ENCODE results near the gene DOCK6. TPM values are rescaled to one million over a fixed set of nuclear protein-coding genes. Genes with fewer than 3 reads are reported as not detected.
A peak's percentile ranks its signal among the peaks of the same experiment; 100 is the strongest.

The DOCK6 gene
- total and polyA plus RNA-seq, 2 donors = 3.9 to 20.8 TPM

- Histone ChIP-seq H3K27ac (ENCODE audit: low read depth in 1 of 2, low read length in 1 of 2) (no peak overlapping the region), H3K36me3 (ENCODE audit: control insufficient read depth in 2 of 2, insufficient read depth in 2 of 2, low read length in 1 of 2) (no peaks in the 10 kb centered on the region), H3K27me3 (ENCODE audit: control insufficient read depth in 2 of 2, insufficient read depth in 1 of 2, low read length in 1 of 2) (peaks cover 0 to 5% of the 10 kb centered on the region in 2 donors), H3K9me3 (ENCODE audit: control insufficient read depth in 2 of 2, insufficient read depth in 1 of 2, low read length in 1 of 2) (no peaks in the 10 kb centered on the region), H3K4me3 (ENCODE audit: low read length in 2 of 2) (no peak overlapping the region), H3K4me1 (ENCODE audit: control insufficient read depth in 2 of 2, insufficient read depth in 2 of 2, low read length in 2 of 2) (no peaks in the 10 kb centered on the region)
- WGBS = 97% methylated on average over 19 of the region's 19 CpGs
- DNase-seq (ENCODE audit: low read depth in 6 of 9, low spot score in 9 of 9) = no peak
Observed at GRCh38 chr19:11252665-11253355, 9.5 kb downstream of the DOCK6 start.

GRCh38 chr19:11251650-11252314, 10.5 kb downstream of the DOCK6 start:
- no peaks in the 10 kb centered on the region for H3K36me3 ChIP-seq (ENCODE audit: control insufficient read depth in 2 of 2, insufficient read depth in 2 of 2, low read length in 1 of 2)
- no peak for DNase-seq (ENCODE audit: low read depth in 6 of 9, low spot score in 9 of 9)
- 92% methylated on average over 11 of the region's 11 CpGs for WGBS

GRCh38 chr19:11251217-11251616, 11.1 kb downstream of the DOCK6 start:
- no peak overlapping the region for H3K4me3 ChIP-seq (ENCODE audit: low read length in 2 of 2)
- no peak for DNase-seq (ENCODE audit: low read depth in 6 of 9, low spot score in 9 of 9)
- no peaks in the 10 kb centered on the region for H3K36me3 ChIP-seq (ENCODE audit: control insufficient read depth in 2 of 2, insufficient read depth in 2 of 2, low read length in 1 of 2)
- H3K9me3 ChIP-seq (ENCODE audit: control insufficient read depth in 2 of 2, insufficient read depth in 1 of 2, low read length in 1 of 2) = no peaks in the 10 kb centered on the region
- H3K27me3 ChIP-seq (ENCODE audit: control insufficient read depth in 2 of 2, insufficient read depth in 1 of 2, low read length in 1 of 2) = peaks cover 0 to 3% of the 10 kb centered on the region in 2 donors
- 98% methylated on average over 4 of the region's 4 CpGs for WGBS
- no peak overlapping the region for H3K27ac ChIP-seq (ENCODE audit: low read depth in 1 of 2, low read length in 1 of 2)
- H3K4me1 ChIP-seq (ENCODE audit: control insufficient read depth in 2 of 2, insufficient read depth in 2 of 2, low read length in 2 of 2) = no peaks in the 10 kb centered on the region

More at GRCh38 chr19:11251650-11252314, 10.5 kb downstream of the DOCK6 start:
- Histone ChIP-seq H3K9me3 (ENCODE audit: control insufficient read depth in 2 of 2, insufficient read depth in 1 of 2, low read length in 1 of 2) (no peaks in the 10 kb centered on the region), H3K27ac (ENCODE audit: low read depth in 1 of 2, low read length in 1 of 2) (no peak overlapping the region), H3K27me3 (ENCODE audit: control insufficient read depth in 2 of 2, insufficient read depth in 1 of 2, low read length in 1 of 2) (peaks cover 0 to 5% of the 10 kb centered on the region in 2 donors), H3K4me3 (ENCODE audit: low read length in 2 of 2) (no peak overlapping the region), H3K4me1 (ENCODE audit: control insufficient read depth in 2 of 2, insufficient read depth in 2 of 2, low read length in 2 of 2) (no peaks in the 10 kb centered on the region)

- H3K36me3 ChIP-seq (ENCODE audit: control insufficient read depth in 2 of 2, insufficient read depth in 2 of 2, low read length in 1 of 2) = no peaks in the 10 kb centered on the region
- WGBS = 95% methylated on average over 2 of the region's 2 CpGs
Observed at GRCh38 chr19:11248852-11249251, 13.5 kb downstream of the DOCK6 start.

GRCh38 chr19:11247934-11248333, 14.4 kb downstream of the DOCK6 start:
- WGBS = 96% methylated on average over 14 of the region's 14 CpGs
- no peak overlapping the region for H3K27ac ChIP-seq (ENCODE audit: low read depth in 1 of 2, low read length in 1 of 2)
- peaks cover 0 to 11% of the 10 kb centered on the region in 2 donors for H3K27me3 ChIP-seq (ENCODE audit: control insufficient read depth in 2 of 2, insufficient read depth in 1 of 2, low read length in 1 of 2)
- peaks cover 0 to 2% of the 10 kb centered on the region in 2 donors for H3K9me3 ChIP-seq (ENCODE audit: control insufficient read depth in 2 of 2, insufficient read depth in 1 of 2, low read length in 1 of 2)
- no peaks in the 10 kb centered on the region for H3K36me3 ChIP-seq (ENCODE audit: control insufficient read depth in 2 of 2, insufficient read depth in 2 of 2, low read length in 1 of 2)
- peaks cover 0 to 8% of the 10 kb centered on the region in 2 donors for H3K4me1 ChIP-seq (ENCODE audit: control insufficient read depth in 2 of 2, insufficient read depth in 2 of 2, low read length in 2 of 2)
- DNase-seq (ENCODE audit: low read depth in 6 of 9, low spot score in 9 of 9) = no peak
- no peak overlapping the region for H3K4me3 ChIP-seq (ENCODE audit: low read length in 2 of 2)

More at GRCh38 chr19:11248852-11249251, 13.5 kb downstream of the DOCK6 start:
- Histone ChIP-seq H3K9me3 (ENCODE audit: control insufficient read depth in 2 of 2, insufficient read depth in 1 of 2, low read length in 1 of 2) (no peaks in the 10 kb centered on the region), H3K4me1 (ENCODE audit: control insufficient read depth in 2 of 2, insufficient read depth in 2 of 2, low read length in 2 of 2) (peaks cover 0 to under 1% of the 10 kb centered on the region in 2 donors), H3K27ac (ENCODE audit: low read depth in 1 of 2, low read length in 1 of 2) (no peak overlapping the region), H3K4me3 (ENCODE audit: low read length in 2 of 2) (no peak overlapping the region), H3K27me3 (ENCODE audit: control insufficient read depth in 2 of 2, insufficient read depth in 1 of 2, low read length in 1 of 2) (peaks cover 0 to 3% of the 10 kb centered on the region in 2 donors)
- no peak for DNase-seq (ENCODE audit: low read depth in 6 of 9, low spot score in 9 of 9)

- H3K4me1 ChIP-seq (ENCODE audit: control insufficient read depth in 2 of 2, insufficient read depth in 2 of 2, low read length in 2 of 2) = peaks cover 0 to 9% of the 10 kb centered on the region in 2 donors
- peaks cover 0 to 13% of the 10 kb centered on the region in 2 donors for H3K27me3 ChIP-seq (ENCODE audit: control insufficient read depth in 2 of 2, insufficient read depth in 1 of 2, low read length in 1 of 2)
- no peak overlapping the region for H3K4me3 ChIP-seq (ENCODE audit: low read length in 2 of 2)
- no peak for DNase-seq (ENCODE audit: low read depth in 6 of 9, low spot score in 9 of 9)
- no peak overlapping the region for H3K27ac ChIP-seq (ENCODE audit: low read depth in 1 of 2, low read length in 1 of 2)
- H3K9me3 ChIP-seq (ENCODE audit: control insufficient read depth in 2 of 2, insufficient read depth in 1 of 2, low read length in 1 of 2) = peaks cover 0 to 2% of the 10 kb centered on the region in 2 donors
- H3K36me3 ChIP-seq (ENCODE audit: control insufficient read depth in 2 of 2, insufficient read depth in 2 of 2, low read length in 1 of 2) = no peaks in the 10 kb centered on the region
- WGBS = 96% methylated on average over 10 of the region's 10 CpGs
Observed at GRCh38 chr19:11247391-11247790, 14.9 kb downstream of the DOCK6 start.

GRCh38 chr19:11246941-11247340, 15.4 kb downstream of the DOCK6 start:
- Histone ChIP-seq H3K9me3 (ENCODE audit: control insufficient read depth in 2 of 2, insufficient read depth in 1 of 2, low read length in 1 of 2) (peaks cover 0 to 2% of the 10 kb centered on the region in 2 donors), H3K4me1 (ENCODE audit: control insufficient read depth in 2 of 2, insufficient read depth in 2 of 2, low read length in 2 of 2) (peaks cover 0 to 9% of the 10 kb centered on the region in 2 donors), H3K36me3 (ENCODE audit: control insufficient read depth in 2 of 2, insufficient read depth in 2 of 2, low read length in 1 of 2) (no peaks in the 10 kb centered on the region), H3K27ac (ENCODE audit: low read depth in 1 of 2, low read length in 1 of 2) (no peak overlapping the region), H3K27me3 (ENCODE audit: control insufficient read depth in 2 of 2, insufficient read depth in 1 of 2, low read length in 1 of 2) (peaks cover 0 to 13% of the 10 kb centered on the region in 2 donors), H3K4me3 (ENCODE audit: low read length in 2 of 2) (no peak overlapping the region)
- DNase-seq (ENCODE audit: low read depth in 6 of 9, low spot score in 9 of 9) = no peak
- WGBS = 95% methylated on average over 11 of the region's 11 CpGs

- Histone ChIP-seq H3K4me1 (ENCODE audit: control insufficient read depth in 2 of 2, insufficient read depth in 2 of 2, low read length in 2 of 2) (peaks cover 0 to 9% of the 10 kb centered on the region in 2 donors), H3K4me3 (ENCODE audit: low read length in 2 of 2) (no peak overlapping the region), H3K27me3 (ENCODE audit: control insufficient read depth in 2 of 2, insufficient read depth in 1 of 2, low read length in 1 of 2) (peaks cover 0 to 14% of the 10 kb centered on the region in 2 donors), H3K9me3 (ENCODE audit: control insufficient read depth in 2 of 2, insufficient read depth in 1 of 2, low read length in 1 of 2) (peaks cover 0 to 2% of the 10 kb centered on the region in 2 donors), H3K27ac (ENCODE audit: low read depth in 1 of 2, low read length in 1 of 2) (no peak overlapping the region), H3K36me3 (ENCODE audit: control insufficient read depth in 2 of 2, insufficient read depth in 2 of 2, low read length in 1 of 2) (no peaks in the 10 kb centered on the region)
- 98% methylated on average over 5 of the region's 5 CpGs for WGBS
- no peak for DNase-seq (ENCODE audit: low read depth in 6 of 9, low spot score in 9 of 9)
Observed at GRCh38 chr19:11244846-11245589, 17.3 kb downstream of the DOCK6 start.

GRCh38 chr19:11243798-11244169, 18.5 kb downstream of the DOCK6 start:
- Histone ChIP-seq H3K27me3 (ENCODE audit: control insufficient read depth in 2 of 2, insufficient read depth in 1 of 2, low read length in 1 of 2) (peaks cover 0 to 14% of the 10 kb centered on the region in 2 donors), H3K27ac (ENCODE audit: low read depth in 1 of 2, low read length in 1 of 2) (peak overlapping the region in 1 of 2 donors; percentile 26), H3K4me3 (ENCODE audit: low read length in 2 of 2) (no peak overlapping the region), H3K4me1 (ENCODE audit: control insufficient read depth in 2 of 2, insufficient read depth in 2 of 2, low read length in 2 of 2) (peaks cover 0 to 9% of the 10 kb centered on the region in 2 donors), H3K9me3 (ENCODE audit: control insufficient read depth in 2 of 2, insufficient read depth in 1 of 2, low read length in 1 of 2) (peaks cover 0 to 11% of the 10 kb centered on the region in 2 donors), H3K36me3 (ENCODE audit: control insufficient read depth in 2 of 2, insufficient read depth in 2 of 2, low read length in 1 of 2) (no peaks in the 10 kb centered on the region)
- WGBS = 99% methylated on average over 7 of the region's 7 CpGs
- no peak for DNase-seq (ENCODE audit: low read depth in 6 of 9, low spot score in 9 of 9)
